ENCODE measurements around the gene FBXL19. TPM values are rescaled to one million over a fixed set of nuclear protein-coding genes. Genes with fewer than 3 reads are reported as not detected.

Gene FBXL19
- total RNA-seq, 2 donors from 2014 or later: 21.9 to 44.8 TPM

- TF ChIP-seq, protein P1, sequence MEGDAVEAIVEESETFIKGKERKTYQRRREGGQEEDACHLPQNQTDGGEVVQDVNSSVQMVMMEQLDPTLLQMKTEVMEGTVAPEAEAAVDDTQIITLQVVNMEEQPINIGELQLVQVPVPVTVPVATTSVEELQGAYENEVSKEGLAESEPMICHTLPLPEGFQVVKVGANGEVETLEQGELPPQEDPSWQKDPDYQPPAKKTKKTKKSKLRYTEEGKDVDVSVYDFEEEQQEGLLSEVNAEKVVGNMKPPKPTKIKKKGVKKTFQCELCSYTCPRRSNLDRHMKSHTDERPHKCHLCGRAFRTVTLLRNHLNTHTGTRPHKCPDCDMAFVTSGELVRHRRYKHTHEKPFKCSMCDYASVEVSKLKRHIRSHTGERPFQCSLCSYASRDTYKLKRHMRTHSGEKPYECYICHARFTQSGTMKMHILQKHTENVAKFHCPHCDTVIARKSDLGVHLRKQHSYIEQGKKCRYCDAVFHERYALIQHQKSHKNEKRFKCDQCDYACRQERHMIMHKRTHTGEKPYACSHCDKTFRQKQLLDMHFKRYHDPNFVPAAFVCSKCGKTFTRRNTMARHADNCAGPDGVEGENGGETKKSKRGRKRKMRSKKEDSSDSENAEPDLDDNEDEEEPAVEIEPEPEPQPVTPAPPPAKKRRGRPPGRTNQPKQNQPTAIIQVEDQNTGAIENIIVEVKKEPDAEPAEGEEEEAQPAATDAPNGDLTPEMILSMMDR (IDR thresholded peaks at IDR 0.05): no peak
- Histone ChIP-seq H3K4me3 (no peak overlapping the region), H3K9me3 (no peaks in the 10 kb centered on the region), H3K4me1 (no peaks in the 10 kb centered on the region), H3K9ac (ENCODE audit: low read depth in 2 of 2, low read length in 2 of 2) (no peak overlapping the region), H3K27me3 (no peaks in the 10 kb centered on the region), H3K27ac (no peak overlapping the region), H3K36me3 (peaks cover 9% of the 10 kb centered on the region)
- DNase-seq: no peak
- intact Hi-C loops (cut with DNase I): loop anchor here (5.0 to 10.0 kb wide), 2 partner anchors 165 to 462 kb away; partner anchors contain the start of gene ZNF843
Measured at GRCh38 chr16:30980023-30980371, 56.6 kb downstream of the FBXL19 start.

GRCh38 chr16:30980434-30980833, 57.1 kb downstream of the FBXL19 start:
- intact Hi-C loops (cut with DNase I): loop anchor here (5.0 to 10.0 kb wide), 2 partner anchors 164 to 462 kb away; partner anchors contain the start of gene ZNF843
- no peak for DNase-seq
- H3K27ac ChIP-seq: no peak overlapping the region
- TF ChIP-seq, protein P1 (IDR thresholded peaks at IDR 0.05): no peak
- H3K9me3 ChIP-seq: no peaks in the 10 kb centered on the region
- no peak overlapping the region for H3K9ac ChIP-seq (ENCODE audit: low read depth in 2 of 2, low read length in 2 of 2)
- no peaks in the 10 kb centered on the region for H3K27me3 ChIP-seq
- H3K4me1 ChIP-seq: no peaks in the 10 kb centered on the region
- H3K4me3 ChIP-seq: no peak overlapping the region
- H3K36me3 ChIP-seq: peaks cover 9% of the 10 kb centered on the region

DNA sequence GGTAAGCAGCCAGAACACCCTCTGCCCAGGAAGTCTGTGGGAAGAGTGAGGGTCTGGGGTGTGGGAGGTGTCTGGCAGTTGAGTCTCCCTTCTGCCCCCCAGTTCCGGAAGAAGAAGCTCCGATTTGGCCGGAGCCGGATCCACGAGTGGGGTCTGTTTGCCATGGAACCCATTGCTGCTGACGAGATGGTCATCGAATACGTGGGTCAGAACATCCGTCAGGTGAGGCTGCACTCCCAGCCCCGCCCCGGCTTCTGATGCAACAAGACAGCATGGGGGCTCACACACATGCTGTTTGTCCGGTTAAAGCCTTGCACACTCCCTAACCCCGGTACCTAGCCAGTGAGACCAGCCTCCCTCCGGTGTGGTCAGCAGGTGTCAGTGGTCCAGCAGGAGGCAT, 57.6 kb downstream of the FBXL19 start:
- Histone ChIP-seq H3K4me1 (no peaks in the 10 kb centered on the region), H3K27ac (no peak overlapping the region), H3K9me3 (no peaks in the 10 kb centered on the region), H3K27me3 (no peaks in the 10 kb centered on the region), H3K4me3 (no peak overlapping the region), H3K9ac (ENCODE audit: low read depth in 2 of 2, low read length in 2 of 2) (no peak overlapping the region), H3K36me3 (peaks cover 9% of the 10 kb centered on the region)
- TF ChIP-seq, protein P1 (IDR thresholded peaks at IDR 0.05): no peak
- intact Hi-C loops (cut with DNase I): loop anchor here (5.0 to 10.0 kb wide), 2 partner anchors 164 to 461 kb away; partner anchors contain the start of gene ZNF843
- no peak for DNase-seq

- no peak overlapping the region for H3K9ac ChIP-seq (ENCODE audit: low read depth in 2 of 2, low read length in 2 of 2)
Measured at GRCh38 chr16:30982548-30983288, 59.3 kb downstream of the FBXL19 start.

DNA sequence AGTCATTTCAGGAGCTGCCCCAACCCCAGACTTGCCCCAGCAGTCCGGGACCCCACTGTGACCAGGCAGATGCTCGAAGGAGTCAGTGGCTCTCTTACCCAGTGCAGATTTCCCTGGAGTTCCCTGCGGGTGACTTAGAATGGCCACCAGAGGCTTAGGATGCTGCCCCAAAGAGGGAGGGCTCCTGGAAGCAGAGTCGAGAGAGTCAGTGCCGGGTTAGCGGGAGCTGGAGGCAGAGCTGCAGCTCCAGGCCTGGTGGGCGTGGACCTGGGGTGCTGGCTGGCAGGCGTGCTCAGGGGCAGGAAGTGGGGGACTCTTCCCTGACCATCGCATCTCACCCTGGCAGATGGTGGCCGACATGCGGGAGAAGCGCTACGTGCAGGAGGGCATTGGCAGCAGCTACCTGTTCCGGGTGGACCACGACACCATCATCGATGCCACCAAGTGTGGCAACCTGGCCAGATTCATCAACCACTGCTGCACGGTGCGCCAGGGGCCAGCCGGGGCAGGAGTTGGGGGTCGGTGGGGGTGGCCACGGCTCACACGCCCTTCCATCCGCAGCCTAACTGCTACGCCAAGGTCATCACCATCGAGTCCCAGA, 60.0 kb downstream of the FBXL19 start:
- Histone ChIP-seq H3K27me3 (no peaks in the 10 kb centered on the region), H3K9me3 (no peaks in the 10 kb centered on the region), H3K27ac (no peak overlapping the region), H3K9ac (ENCODE audit: low read depth in 2 of 2, low read length in 2 of 2) (no peak overlapping the region), H3K4me3 (no peak overlapping the region), H3K4me1 (no peaks in the 10 kb centered on the region), H3K36me3 (peaks cover 9% of the 10 kb centered on the region)
- intact Hi-C loops (cut with DNase I): loop anchor here (5.0 to 10.0 kb wide), 2 partner anchors 161 to 459 kb away; partner anchors contain the start of gene ZNF843
- DNase-seq: no peak
- TF ChIP-seq, protein P1 (IDR thresholded peaks at IDR 0.05): no peak

More at GRCh38 chr16:30982548-30983288, 59.3 kb downstream of the FBXL19 start:
- Histone ChIP-seq H3K9me3 (no peaks in the 10 kb centered on the region), H3K27ac (no peak overlapping the region), H3K4me1 (no peaks in the 10 kb centered on the region), H3K36me3 (peaks cover 9% of the 10 kb centered on the region), H3K4me3 (no peak overlapping the region), H3K27me3 (no peaks in the 10 kb centered on the region)
- intact Hi-C loops (cut with DNase I): loop anchor here (5.0 to 10.0 kb wide), 2 partner anchors 162 to 460 kb away; partner anchors contain the start of gene ZNF843
- TF ChIP-seq, protein P1 (IDR thresholded peaks at IDR 0.05): no peak
- no peak for DNase-seq

Measured in colonic mucosa (tissue), 4 donors.